C4-2B (cell line): ENCODE data around the gene TFF2.
A peak's percentile ranks its signal among the peaks of the same experiment; 100 is the strongest.

Experiments
- CTCF ChIP-seq: fragments of 450-650 bp; conservative IDR thresholded peaks from 2 replicates; pipeline ENCODE4 v1.5.1; 2017; ENCODE audit warnings: mild to moderate bottlenecking
- ZFX ChIP-seq: fragments of 450-650 bp; IDR thresholded peaks from 2 replicates; pipeline ENCODE4 v1.6.1; 2017

- TF ChIP-seq CTCF (peak; percentile 94), ZFX (no peak)
Observed at GRCh38 chr21:42381347-42381984, 30.7 kb upstream of the TFF2 start.
